Measurements from ENCODE around the gene OR2J1. TPM values are rescaled to one million over a fixed set of nuclear protein-coding genes. Genes with fewer than 3 reads are reported as not detected.
"Not testable (repeated sequence)": the region's sequence is repeated elsewhere in the genome, so short reads cannot be mapped to it uniquely, and the experiment has no call there.

OR2J1 gene
- total RNA-seq, 2 experiments from 2014 or later, result not detected

DNA sequence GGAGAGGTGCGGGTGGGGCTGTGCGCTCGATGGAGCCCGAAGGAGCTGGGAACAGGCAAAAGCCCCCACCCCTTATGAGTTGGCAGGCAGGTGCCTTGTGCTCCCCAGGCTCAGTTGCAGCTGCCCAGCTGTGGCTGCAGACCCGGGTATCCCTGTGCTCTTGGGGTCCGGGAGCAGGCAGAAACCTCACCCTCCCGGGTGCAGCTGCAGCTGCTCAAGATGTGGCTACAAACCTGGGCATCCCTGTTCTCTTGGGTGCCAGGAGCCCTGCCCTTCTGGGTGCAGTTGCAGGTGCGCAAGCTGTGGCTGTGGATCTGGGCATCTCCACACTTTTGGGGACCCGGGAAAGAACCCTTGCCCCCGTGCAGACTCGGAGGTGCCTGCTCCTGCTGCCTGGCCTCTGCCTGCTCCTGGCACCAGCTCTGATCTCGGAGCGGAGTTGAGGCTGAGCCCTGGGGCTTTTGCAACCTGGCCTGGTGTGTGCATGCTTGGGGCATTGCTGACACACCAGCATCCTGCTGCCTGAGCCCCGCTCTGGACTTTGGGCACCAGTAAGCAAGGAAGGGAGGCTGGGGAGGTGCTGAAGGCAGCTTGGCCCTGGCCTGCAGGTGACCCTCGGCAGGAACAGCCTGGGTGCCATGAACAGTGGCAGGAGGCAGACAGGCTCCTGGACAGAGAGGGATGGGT is 30.2 kb downstream of the OR2J1 start:
- Mint-ChIP-seq H3K9me3 (no peaks in the 10 kb centered on the region), H3K4me3 (no peak overlapping the region), H3K27ac (no peak overlapping the region), H3K27me3 (ENCODE audit: low read depth) (peaks cover 31% of the 10 kb centered on the region), H3K4me1 (ENCODE audit: low read depth) (no peaks in the 10 kb centered on the region), H3K36me3 (ENCODE audit: low read depth) (no peaks in the 10 kb centered on the region)
- no peak for DNase-seq
- CTCF ChIA-PET, result no interaction called here
- intact Hi-C loops (cut with micrococcal nuclease), result no loop called here

DNA sequence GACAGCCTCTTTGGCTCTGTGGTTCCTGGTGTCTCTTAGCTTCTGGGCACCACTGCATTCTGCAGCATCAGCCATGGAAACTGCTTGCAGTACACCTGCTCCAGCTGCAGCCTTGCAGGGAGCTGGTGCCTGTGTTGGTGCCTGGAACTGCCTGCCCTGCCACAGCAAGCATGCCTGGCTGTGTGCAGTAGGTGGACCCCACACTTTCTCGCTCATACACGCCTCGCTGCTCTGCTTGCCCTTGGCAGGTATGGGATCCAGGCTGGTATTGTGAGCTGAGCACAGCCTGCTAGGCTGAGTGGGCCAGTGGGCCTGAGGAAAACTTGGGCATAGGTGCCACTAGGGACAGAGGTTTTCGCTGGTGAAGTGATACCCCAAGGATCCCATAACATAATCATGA is 31.4 kb downstream of the OR2J1 start:
- H3K4me3 Mint-ChIP-seq, result no peak overlapping the region
- H3K36me3 Mint-ChIP-seq (ENCODE audit: low read depth), result no peaks in the 10 kb centered on the region
- H3K9me3 Mint-ChIP-seq, result no peaks in the 10 kb centered on the region
- H3K27ac Mint-ChIP-seq, result no peak overlapping the region
- H3K4me1 Mint-ChIP-seq (ENCODE audit: low read depth), result no peaks in the 10 kb centered on the region
- DNase-seq, result no peak
- CTCF ChIA-PET, result no interaction called here
- intact Hi-C loops (cut with micrococcal nuclease), result no loop called here
- peaks cover 32% of the 10 kb centered on the region for H3K27me3 Mint-ChIP-seq (ENCODE audit: low read depth)

DNA sequence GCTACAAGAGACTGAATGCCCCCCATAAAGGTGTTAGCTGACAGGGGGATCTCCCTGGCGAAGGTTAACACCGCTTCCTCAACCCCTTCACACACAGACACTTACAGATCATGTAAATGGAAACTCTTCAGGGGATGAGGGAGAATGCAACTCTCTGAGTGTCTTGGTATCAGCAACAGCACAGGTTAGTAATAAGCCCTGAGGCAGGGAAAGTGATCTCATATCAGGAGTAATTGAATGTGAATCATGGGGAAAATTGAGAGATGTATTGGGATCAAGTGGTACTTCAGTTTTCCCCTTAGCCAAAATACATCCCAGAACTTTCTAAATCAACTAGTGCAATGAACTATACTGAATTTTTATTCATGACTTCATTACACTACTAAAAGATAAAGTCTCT is 32.4 kb downstream of the OR2J1 start:
- H3K27ac Mint-ChIP-seq, result no peak overlapping the region
- no peaks in the 10 kb centered on the region for H3K36me3 Mint-ChIP-seq (ENCODE audit: low read depth)
- H3K4me3 Mint-ChIP-seq, result no peak overlapping the region
- CTCF ChIA-PET, result no interaction called here
- H3K4me1 Mint-ChIP-seq (ENCODE audit: low read depth), result no peaks in the 10 kb centered on the region
- DNase-seq, result no peak
- peaks cover 30% of the 10 kb centered on the region for H3K27me3 Mint-ChIP-seq (ENCODE audit: low read depth)
- H3K9me3 Mint-ChIP-seq, result no peaks in the 10 kb centered on the region
- intact Hi-C loops (cut with micrococcal nuclease), result no loop called here

DNA sequence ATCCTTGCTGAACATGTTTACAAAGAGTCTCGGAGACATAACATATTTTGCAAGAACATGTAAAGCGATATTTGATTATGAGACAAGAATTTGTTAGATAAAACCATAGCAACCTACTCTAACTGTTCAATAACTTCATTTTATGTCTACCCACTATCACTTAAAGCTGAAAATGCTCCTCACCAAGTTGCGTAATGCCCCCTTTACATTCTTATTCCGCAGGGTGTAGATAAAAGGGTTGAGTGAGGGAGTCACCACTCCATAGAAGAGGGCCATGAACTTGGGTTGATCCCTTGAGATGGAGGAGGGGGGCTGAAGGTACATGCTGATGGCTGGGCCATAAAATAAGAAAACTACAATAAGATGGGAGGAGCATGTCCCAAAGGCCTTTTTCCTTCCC is 38.4 kb downstream of the OR2J1 start:
- CTCF ChIA-PET, result no interaction called here
- Mint-ChIP-seq H3K36me3 (ENCODE audit: low read depth) (no peaks in the 10 kb centered on the region), H3K4me1 (ENCODE audit: low read depth) (no peaks in the 10 kb centered on the region), H3K4me3 (no peak overlapping the region), H3K27ac (no peak overlapping the region), H3K27me3 (ENCODE audit: low read depth) (peaks cover 19% of the 10 kb centered on the region), H3K9me3 (peaks cover 6% of the 10 kb centered on the region)
- DNase-seq, result no peak
- intact Hi-C loops (cut with micrococcal nuclease), result no loop called here

DNA sequence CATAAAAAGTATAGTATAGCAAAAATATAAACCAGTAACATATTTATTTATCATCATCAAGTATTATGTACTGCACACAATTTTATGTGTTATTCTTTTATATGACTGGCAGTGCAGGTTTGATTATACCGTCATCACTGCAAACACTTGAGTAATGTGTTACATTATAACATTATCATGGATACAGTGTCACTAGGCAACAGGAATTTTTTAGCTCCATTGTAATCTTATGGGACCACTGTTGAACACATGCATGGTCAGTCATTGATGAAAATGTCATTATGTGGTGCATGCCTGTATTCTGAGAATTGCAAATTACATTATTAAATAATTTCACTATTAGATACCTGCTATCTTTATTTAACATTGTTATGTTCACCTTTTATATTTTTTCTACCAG is 42.3 kb downstream of the OR2J1 start:
- CTCF ChIA-PET, result interaction anchor here (0.7 kb wide), 1 partner anchor 1128 kb away, joined by 3 read pairs; no protein-coding TSS in a partner anchor
- Mint-ChIP-seq H3K4me3 (no peak overlapping the region), H3K4me1 (ENCODE audit: low read depth) (no peaks in the 10 kb centered on the region), H3K9me3 (peaks cover 6% of the 10 kb centered on the region), H3K27ac (no peak overlapping the region), H3K36me3 (ENCODE audit: low read depth) (no peaks in the 10 kb centered on the region), H3K27me3 (ENCODE audit: low read depth) (peaks cover 24% of the 10 kb centered on the region)
- intact Hi-C loops (cut with micrococcal nuclease), result no loop called here
- DNase-seq, result no peak

DNA sequence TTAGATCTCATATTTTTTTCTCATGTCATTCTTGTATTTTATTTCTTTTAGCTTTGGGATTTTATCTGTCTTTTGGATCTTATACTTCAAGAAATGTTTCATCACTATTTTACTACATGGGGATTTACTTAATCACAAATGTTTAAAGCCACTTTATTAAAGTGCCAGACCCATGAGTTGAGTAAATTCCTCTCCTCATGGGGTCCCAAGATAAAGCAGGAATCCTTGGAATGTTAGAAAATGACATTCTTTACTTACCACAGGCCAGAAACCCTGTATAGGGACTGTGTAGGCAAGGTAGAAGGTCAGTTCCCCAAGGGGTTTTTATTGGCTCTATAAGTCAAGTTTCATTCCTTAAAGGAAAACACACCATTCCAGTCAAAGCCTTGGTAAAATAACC is 43.0 kb downstream of the OR2J1 start:
- CTCF ChIA-PET, result interaction anchor here (0.7 kb wide), 1 partner anchor 1129 kb away, joined by 3 read pairs; no protein-coding TSS in a partner anchor
- no peak for DNase-seq
- Mint-ChIP-seq H3K27me3 (ENCODE audit: low read depth) (peaks cover 29% of the 10 kb centered on the region), H3K36me3 (ENCODE audit: low read depth) (no peaks in the 10 kb centered on the region), H3K4me1 (ENCODE audit: low read depth) (no peaks in the 10 kb centered on the region), H3K27ac (no peak overlapping the region), H3K9me3 (peaks cover 6% of the 10 kb centered on the region), H3K4me3 (no peak overlapping the region)
- intact Hi-C loops (cut with micrococcal nuclease), result no loop called here

DNA sequence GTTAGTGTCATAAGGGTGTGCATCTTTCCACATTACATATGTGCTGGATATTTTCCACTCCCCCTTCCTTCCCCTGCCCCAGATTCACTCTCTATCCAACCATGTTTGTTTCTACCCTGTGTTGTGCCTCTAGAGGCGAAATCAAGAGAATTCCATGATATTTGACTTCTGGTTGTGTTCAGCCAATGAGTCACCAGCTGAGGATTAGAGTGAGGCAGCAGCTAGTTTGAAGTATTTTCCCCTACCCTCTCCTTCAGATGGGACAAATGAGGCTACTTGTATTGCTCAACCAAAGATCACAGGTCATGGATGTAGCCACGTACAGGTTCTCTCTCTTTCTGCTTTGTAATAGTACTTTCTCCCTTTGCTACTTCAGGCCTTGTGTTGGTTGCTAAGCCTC is 46.9 kb downstream of the OR2J1 start:
- intact Hi-C loops (cut with micrococcal nuclease), result no loop called here
- CTCF ChIA-PET, result no interaction called here
- no peaks in the 10 kb centered on the region for H3K36me3 Mint-ChIP-seq (ENCODE audit: low read depth)
- no peaks in the 10 kb centered on the region for H3K4me1 Mint-ChIP-seq (ENCODE audit: low read depth)
- peaks cover 47% of the 10 kb centered on the region for H3K27me3 Mint-ChIP-seq (ENCODE audit: low read depth)
- no peak overlapping the region for H3K4me3 Mint-ChIP-seq
- H3K27ac Mint-ChIP-seq, result no peak overlapping the region
- peaks cover 12% of the 10 kb centered on the region for H3K9me3 Mint-ChIP-seq
- DNase-seq, result no peak

DNA sequence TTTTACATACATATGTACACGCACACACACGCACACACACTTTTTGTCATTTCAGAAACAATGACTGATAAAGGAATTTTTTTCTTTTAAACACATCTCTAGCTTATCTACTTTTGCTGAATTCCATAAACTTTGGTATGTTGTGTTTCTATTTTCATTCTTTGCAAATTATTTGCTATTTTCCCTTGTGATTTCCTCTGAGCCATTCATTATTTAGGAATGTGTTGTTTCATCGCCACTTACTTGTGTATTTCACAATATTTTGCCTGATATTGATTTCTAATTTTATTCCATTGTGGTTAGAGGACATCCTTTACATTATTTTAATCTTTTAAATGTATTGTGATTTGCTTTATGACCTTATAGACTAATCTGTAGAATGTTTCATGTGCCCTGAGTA is 47.8 kb downstream of the OR2J1 start:
- H3K27me3 Mint-ChIP-seq (ENCODE audit: low read depth), result peaks cover 51% of the 10 kb centered on the region
- no peaks in the 10 kb centered on the region for H3K4me1 Mint-ChIP-seq (ENCODE audit: low read depth)
- no peaks in the 10 kb centered on the region for H3K36me3 Mint-ChIP-seq (ENCODE audit: low read depth)
- CTCF ChIA-PET, result no interaction called here
- no peak overlapping the region for H3K27ac Mint-ChIP-seq
- peaks cover 11% of the 10 kb centered on the region for H3K9me3 Mint-ChIP-seq
- intact Hi-C loops (cut with micrococcal nuclease), result no loop called here
- DNase-seq, result no peak
- no peak overlapping the region for H3K4me3 Mint-ChIP-seq

DNA sequence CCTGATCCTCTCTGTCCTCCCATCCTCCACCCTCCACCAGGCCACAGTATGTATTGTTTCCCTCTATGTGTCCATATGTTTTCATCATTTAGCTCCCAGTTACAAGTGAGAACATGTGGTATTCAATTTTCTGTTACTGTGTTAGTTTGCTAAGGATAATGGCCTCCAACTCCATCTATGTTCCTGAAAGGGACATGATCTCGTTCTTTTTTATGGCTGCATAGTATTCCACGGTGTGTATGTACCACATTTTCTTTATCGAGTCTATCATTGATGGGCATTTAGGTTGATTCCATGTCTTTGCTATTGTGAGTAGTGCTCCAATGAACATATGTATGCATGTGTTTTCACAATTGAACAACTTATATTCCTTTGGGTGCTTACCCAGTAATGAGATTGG is 50.2 kb downstream of the OR2J1 start:
- H3K4me3 Mint-ChIP-seq; H3K27ac Mint-ChIP-seq; H3K9me3 Mint-ChIP-seq; intact Hi-C loops (cut with micrococcal nuclease); CTCF ChIA-PET; H3K4me1 Mint-ChIP-seq (ENCODE audit: low read depth); H3K36me3 Mint-ChIP-seq (ENCODE audit: low read depth); DNase-seq: not testable (repeated sequence)
- peaks cover 66% of the 10 kb centered on the region for H3K27me3 Mint-ChIP-seq (ENCODE audit: low read depth)

Other genes with a start within 250 kb of the OR2J1 start
- gene TRIM27, start 175.5 kb upstream of the OR2J1 start, total RNA-seq, result 10 to 100 TPM; 35.8 to 41.4 TPM
- under 1 TPM; 0.57 to 0.69 TPM for gene ZNF311, start 94.2 kb upstream of the OR2J1 start, total RNA-seq
- not detected for gene OR2W1, start 54.3 kb upstream of the OR2J1 start, total RNA-seq
- not detected for gene OR2B3, start 12.2 kb upstream of the OR2J1 start, total RNA-seq
- not detected for gene OR2J3, start 8.6 kb downstream of the OR2J1 start, total RNA-seq
- gene OR2J2, start 71.4 kb downstream of the OR2J1 start, total RNA-seq, result not detected
- not detected for gene OR14J1, start 202.2 kb downstream of the OR2J1 start, total RNA-seq